Muscle layer of colon (tissue), 2 donors: ENCODE data around the gene TPSG1.

ENCODE experiments used
- H3K27ac ChIP-seq: one replicate; pipeline ENCODE4 v1.7.0; 2013; ENCODE audit warnings: low read depth, mild to moderate bottlenecking, low read length, moderate library complexity
- H3K27me3 ChIP-seq, 2 donors: one replicate each; pipeline ENCODE4 v1.7.0; 2013; ENCODE audit warnings: low read length in 2 of 2, mild to moderate bottlenecking in 2 of 2; ENCODE audit not compliant: insufficient read depth in 2 of 2, control insufficient read depth in 1 of 2
- H3K36me3 ChIP-seq: one replicate; pipeline ENCODE4 v1.7.0; 2013; ENCODE audit warnings: mild to moderate bottlenecking, low read length; ENCODE audit not compliant: insufficient read depth
- H3K4me1 ChIP-seq: one replicate; pipeline ENCODE4 v1.7.0; 2013; ENCODE audit warnings: mild to moderate bottlenecking, low read length; ENCODE audit not compliant: insufficient read depth
- H3K4me3 ChIP-seq, 2 donors: one replicate each; pipeline ENCODE4 v1.7.0; 2013; ENCODE audit warnings: low read length in 2 of 2, low read depth in 1 of 2, mild to moderate bottlenecking in 1 of 2, moderate library complexity in 1 of 2
- H3K9ac ChIP-seq: one replicate; pipeline ENCODE4 v1.7.0; 2013; ENCODE audit warnings: low read length
- H3K9me3 ChIP-seq: one replicate; pipeline ENCODE4 v1.7.0; 2013; ENCODE audit warnings: mild to moderate bottlenecking, low read length
- donor health status: abdominal sarcoma.
- donor health status: Adenocarcinoma of cecum.

Gene TPSG1

GRCh38 chr16:1217526-1217925, 7.5 kb downstream of the TPSG1 start:
- Histone ChIP-seq H3K9me3 (no peaks in the 10 kb centered on the region), H3K36me3 (peaks cover 36% of the 10 kb centered on the region), H3K4me3 (no peak overlapping the region), H3K27ac (no peak overlapping the region), H3K27me3 (no peaks in the 10 kb centered on the region), H3K4me1 (no peaks in the 10 kb centered on the region), H3K9ac (no peak overlapping the region)

DNA sequence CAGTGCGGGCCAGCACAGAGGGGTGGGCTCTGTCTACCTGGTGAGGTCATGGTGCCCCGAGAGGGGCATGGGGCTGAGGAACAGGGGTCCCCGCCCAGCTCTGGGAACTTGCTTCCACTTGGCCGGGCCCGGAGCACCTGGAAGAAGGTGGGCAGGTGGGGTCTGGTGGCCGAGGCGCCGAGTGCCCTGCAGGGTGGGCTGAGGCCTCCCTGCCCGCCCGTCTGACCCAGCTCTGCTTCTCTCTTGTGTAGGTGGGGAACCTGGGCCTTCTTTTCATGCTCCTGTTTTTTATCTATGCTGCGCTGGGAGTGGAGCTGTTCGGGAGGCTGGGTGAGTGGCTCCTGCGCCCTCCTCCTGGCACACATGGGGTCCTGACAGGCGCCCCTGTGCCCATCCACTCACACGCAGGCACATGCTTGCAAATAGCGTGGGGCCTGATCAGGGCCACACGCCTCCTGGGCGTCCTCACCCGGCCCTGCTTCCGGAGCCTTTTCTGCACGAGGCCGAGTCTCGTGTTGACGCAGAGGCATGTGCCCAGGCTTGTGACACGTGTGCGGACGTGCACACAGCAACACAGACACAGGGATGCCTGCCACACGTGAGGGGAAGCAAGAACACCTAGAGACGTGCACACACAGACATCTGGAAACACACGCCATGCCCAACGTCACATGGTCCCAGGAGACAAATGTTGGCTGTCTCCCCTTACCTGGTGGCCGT, 8.2 kb downstream of the TPSG1 start:
- Histone ChIP-seq H3K4me3 (no peak overlapping the region), H3K9me3 (no peaks in the 10 kb centered on the region), H3K27ac (no peak overlapping the region), H3K36me3 (peaks cover 36% of the 10 kb centered on the region), H3K4me1 (no peaks in the 10 kb centered on the region), H3K9ac (no peak overlapping the region), H3K27me3 (no peaks in the 10 kb centered on the region)

DNA sequence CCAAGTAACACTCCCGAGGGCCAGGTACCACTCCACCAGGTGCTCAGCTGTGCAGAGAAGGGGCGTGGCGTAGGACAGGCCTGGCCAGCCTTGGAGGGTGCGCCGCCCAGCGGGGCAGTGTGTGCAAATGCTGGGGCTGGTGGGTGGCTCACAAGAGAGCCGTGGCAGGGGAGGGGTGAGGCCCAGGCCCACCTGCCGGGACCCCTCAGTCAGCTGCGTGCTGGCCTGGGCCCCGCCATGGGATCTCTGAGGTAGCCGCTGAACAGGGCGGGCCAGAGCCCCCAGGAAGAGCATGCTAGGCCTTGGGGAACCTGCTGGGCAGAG, 8.8 kb downstream of the TPSG1 start:
- Histone ChIP-seq H3K27ac (no peak overlapping the region), H3K9me3 (no peaks in the 10 kb centered on the region), H3K4me1 (no peaks in the 10 kb centered on the region), H3K36me3 (peaks cover 42% of the 10 kb centered on the region), H3K27me3 (no peaks in the 10 kb centered on the region), H3K9ac (no peak overlapping the region), H3K4me3 (no peak overlapping the region)

- H3K9me3 ChIP-seq: no peaks in the 10 kb centered on the region
- no peaks in the 10 kb centered on the region for H3K27me3 ChIP-seq
- H3K36me3 ChIP-seq: peaks cover 47% of the 10 kb centered on the region
- H3K4me1 ChIP-seq: no peaks in the 10 kb centered on the region
- H3K9ac ChIP-seq: no peak overlapping the region
- H3K27ac ChIP-seq: no peak overlapping the region
- no peak overlapping the region for H3K4me3 ChIP-seq
Measured at GRCh38 chr16:1215574-1216295, 9.3 kb downstream of the TPSG1 start.

DNA sequence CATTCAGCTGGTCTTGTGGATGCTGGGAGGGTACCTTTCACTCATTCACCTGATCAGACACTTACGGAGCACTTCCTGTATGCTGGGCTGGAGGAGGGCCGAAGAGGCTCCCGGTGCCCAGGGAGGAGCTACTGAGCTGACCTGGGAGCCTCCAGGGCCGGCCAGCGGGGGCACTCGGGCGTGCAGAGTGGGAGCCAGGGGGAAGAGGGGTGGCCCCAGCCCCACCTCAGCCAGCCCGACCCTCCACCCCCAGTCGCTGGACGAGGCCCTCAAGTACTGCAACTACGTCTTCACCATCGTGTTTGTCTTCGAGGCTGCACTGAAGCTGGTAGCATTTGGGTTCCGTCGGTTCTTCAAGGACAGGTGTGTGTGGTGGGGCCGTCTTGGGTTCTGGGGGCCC, 10.3 kb downstream of the TPSG1 start:
- Histone ChIP-seq H3K9me3 (no peaks in the 10 kb centered on the region), H3K9ac (no peak overlapping the region), H3K4me1 (no peaks in the 10 kb centered on the region), H3K27ac (no peak overlapping the region), H3K36me3 (peaks cover 49% of the 10 kb centered on the region), H3K4me3 (no peak overlapping the region), H3K27me3 (no peaks in the 10 kb centered on the region)

DNA sequence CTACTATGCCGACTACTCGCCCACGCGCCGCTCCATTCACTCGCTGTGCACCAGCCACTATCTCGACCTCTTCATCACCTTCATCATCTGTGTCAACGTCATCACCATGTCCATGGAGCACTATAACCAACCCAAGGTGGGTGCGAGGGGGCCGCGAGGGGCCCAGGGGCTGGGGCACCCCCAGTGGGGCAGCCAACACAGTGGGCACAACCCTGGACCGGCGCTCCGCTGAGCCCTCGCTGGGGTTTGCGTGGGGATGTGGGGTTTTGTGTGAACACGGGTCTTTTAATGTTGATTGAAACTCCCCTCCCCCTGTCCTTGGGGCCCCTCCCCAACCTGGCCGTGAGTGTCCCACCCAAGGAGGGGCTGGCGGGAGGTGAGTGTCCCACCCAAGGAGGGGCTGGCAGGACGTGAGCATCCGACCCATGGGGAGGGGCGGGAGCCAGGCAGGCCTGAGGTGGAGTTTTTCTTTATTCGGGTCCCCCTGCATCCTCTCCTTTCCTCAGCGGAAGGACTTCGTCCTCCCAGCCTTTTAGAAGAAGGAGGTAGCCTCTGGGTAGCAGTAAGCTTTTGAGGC, 11.2 kb downstream of the TPSG1 start:
- Histone ChIP-seq H3K9me3 (no peaks in the 10 kb centered on the region), H3K36me3 (peaks cover 48% of the 10 kb centered on the region), H3K9ac (no peak overlapping the region), H3K27me3 (no peaks in the 10 kb centered on the region), H3K4me3 (no peak overlapping the region), H3K4me1 (no peaks in the 10 kb centered on the region), H3K27ac (no peak overlapping the region)

DNA sequence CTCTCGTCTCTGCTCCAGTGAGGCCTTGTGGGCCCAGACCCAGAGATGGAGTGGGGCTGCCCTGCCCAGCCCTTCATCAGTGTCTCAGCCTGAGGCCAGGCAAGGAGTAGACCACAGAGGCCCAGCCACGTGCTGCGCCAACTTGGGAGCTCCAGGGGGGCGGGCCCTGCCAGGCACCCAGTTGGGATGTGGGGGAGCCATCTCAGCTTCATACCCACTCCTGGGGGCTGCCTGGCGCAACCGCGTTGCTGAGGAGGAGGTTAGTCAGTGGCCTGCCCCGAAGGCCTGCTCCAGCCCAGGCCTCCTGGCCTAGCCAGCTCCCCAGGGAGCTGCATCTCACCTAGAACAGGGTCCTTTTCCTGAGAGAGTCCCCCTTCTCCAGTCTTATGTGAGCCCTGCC, 11.8 kb downstream of the TPSG1 start:
- Histone ChIP-seq H3K4me1 (no peaks in the 10 kb centered on the region), H3K4me3 (no peak overlapping the region), H3K27me3 (no peaks in the 10 kb centered on the region), H3K9ac (no peak overlapping the region), H3K9me3 (no peaks in the 10 kb centered on the region), H3K27ac (no peak overlapping the region), H3K36me3 (peaks cover 53% of the 10 kb centered on the region)

GRCh38 chr16:1212616-1213194, 12.4 kb downstream of the TPSG1 start:
- Histone ChIP-seq H3K4me1 (no peaks in the 10 kb centered on the region), H3K9ac (no peak overlapping the region), H3K27ac (no peak overlapping the region), H3K27me3 (no peaks in the 10 kb centered on the region), H3K4me3 (no peak overlapping the region), H3K9me3 (no peaks in the 10 kb centered on the region), H3K36me3 (peaks cover 49% of the 10 kb centered on the region)

DNA sequence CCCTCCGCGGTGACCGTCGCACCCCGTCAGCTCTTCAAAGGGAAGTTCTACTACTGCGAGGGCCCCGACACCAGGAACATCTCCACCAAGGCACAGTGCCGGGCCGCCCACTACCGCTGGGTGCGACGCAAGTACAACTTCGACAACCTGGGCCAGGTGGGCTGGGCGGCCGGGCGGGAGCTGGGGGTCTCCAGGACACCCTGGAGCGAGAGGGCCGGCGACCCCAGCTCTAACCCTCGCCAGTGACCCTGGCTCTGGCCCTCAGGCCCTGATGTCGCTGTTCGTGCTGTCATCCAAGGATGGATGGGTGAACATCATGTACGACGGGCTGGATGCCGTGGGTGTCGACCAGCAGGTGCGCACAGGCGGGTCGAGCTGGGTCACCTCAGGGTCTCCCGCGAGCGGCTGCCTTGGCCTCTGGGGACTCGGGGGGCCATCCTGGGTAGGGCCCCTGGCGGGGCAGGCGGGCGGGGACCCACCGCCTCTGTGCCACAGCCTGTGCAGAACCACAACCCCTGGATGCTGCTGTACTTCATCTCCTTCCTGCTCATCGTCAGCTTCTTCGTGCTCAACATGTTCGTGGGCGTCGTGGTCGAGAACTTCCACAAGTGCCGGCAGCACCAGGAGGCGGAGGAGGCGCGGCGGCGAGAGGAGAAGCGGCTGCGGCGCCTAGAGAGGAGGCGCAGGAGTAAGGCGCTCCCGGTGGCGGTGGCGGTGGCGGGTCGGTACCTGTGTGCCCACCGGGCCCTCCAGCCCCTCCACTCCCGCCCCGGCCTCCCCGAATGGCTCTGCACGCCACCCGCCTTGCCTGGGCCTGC, 13.4 kb downstream of the TPSG1 start:
- Histone ChIP-seq H3K4me3 (no peak overlapping the region), H3K27ac (no peak overlapping the region), H3K9ac (no peak overlapping the region), H3K4me1 (no peaks in the 10 kb centered on the region), H3K9me3 (no peaks in the 10 kb centered on the region), H3K36me3 (peaks cover 40% of the 10 kb centered on the region), H3K27me3 (no peaks in the 10 kb centered on the region)

- Histone ChIP-seq H3K27ac (no peak overlapping the region), H3K9me3 (no peaks in the 10 kb centered on the region), H3K36me3 (peaks cover 45% of the 10 kb centered on the region), H3K4me3 (no peak overlapping the region), H3K27me3 (no peaks in the 10 kb centered on the region), H3K9ac (no peak overlapping the region), H3K4me1 (no peaks in the 10 kb centered on the region)
Measured at GRCh38 chr16:1210461-1210860, 14.6 kb downstream of the TPSG1 start.

DNA sequence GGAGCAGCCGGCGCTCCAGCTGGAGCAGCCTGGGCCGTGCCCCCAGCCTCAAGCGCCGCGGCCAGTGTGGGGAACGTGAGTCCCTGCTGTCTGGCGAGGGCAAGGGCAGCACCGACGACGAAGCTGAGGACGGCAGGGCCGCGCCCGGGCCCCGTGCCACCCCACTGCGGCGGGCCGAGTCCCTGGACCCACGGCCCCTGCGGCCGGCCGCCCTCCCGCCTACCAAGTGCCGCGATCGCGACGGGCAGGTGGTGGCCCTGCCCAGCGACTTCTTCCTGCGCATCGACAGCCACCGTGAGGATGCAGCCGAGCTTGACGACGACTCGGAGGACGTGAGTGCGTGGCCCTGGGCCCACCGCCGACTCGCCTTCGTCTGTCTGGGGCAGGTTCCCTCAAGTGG, 16.0 kb downstream of the TPSG1 start:
- no peak overlapping the region for H3K9ac ChIP-seq
- H3K4me1 ChIP-seq: no peaks in the 10 kb centered on the region
- H3K27ac ChIP-seq: no peak overlapping the region
- peaks cover 43% of the 10 kb centered on the region for H3K36me3 ChIP-seq
- H3K4me3 ChIP-seq: no peak overlapping the region
- no peaks in the 10 kb centered on the region for H3K27me3 ChIP-seq
- H3K9me3 ChIP-seq: no peaks in the 10 kb centered on the region
